CD14-positive monocyte (primary cell): ENCODE results near the gene ZNF598. TPM values are rescaled to one million over a fixed set of nuclear protein-coding genes. Genes with fewer than 3 reads are reported as not detected.

Experiments used
- DNase-seq, 3 donors: peaks; one replicate each; pipeline ENCODE4 v3.0.0-alpha.2; 2011 to 2022
- H2AFZ ChIP-seq: 2 replicates; pipeline ENCODE4 v1.6.0; 2012; ENCODE audit warnings: mild to moderate bottlenecking, low read depth, low read length, inconsistent platforms; ENCODE audit not compliant: insufficient read depth, poor library complexity, severe bottlenecking
- H3K27ac ChIP-seq, 2 donors: 1 replicate in 1 of 2; 2 replicates in 1 of 2; pipeline ENCODE4 v1.5.1; 2012 to 2013; ENCODE audit warnings: low read length in 2 of 2, control low read depth in 1 of 2, inconsistent platforms in 1 of 2, low read depth in 1 of 2, mild to moderate bottlenecking in 1 of 2
- H3K27me3 ChIP-seq, 2 donors: one replicate each; pipeline versions ENCODE4 v1.6.0 to v1.6.1; 2011 to 2013; ENCODE audit warnings: low read length in 2 of 2; ENCODE audit not compliant: control insufficient read depth in 2 of 2, insufficient read depth in 2 of 2
- H3K36me3 ChIP-seq, 2 donors: replicated peaks in 1 of 2; 1 replicate in 1 of 2; 2 replicates in 1 of 2; pipeline versions ENCODE4 v1.5.1 to v1.6.1; 2012 to 2013; ENCODE audit warnings: low read length in 2 of 2, control low read depth in 1 of 2, inconsistent platforms in 1 of 2, mild to moderate bottlenecking in 1 of 2; ENCODE audit not compliant: insufficient read depth in 2 of 2, control insufficient read depth in 1 of 2
- H3K4me1 ChIP-seq, 2 donors: 1 replicate in 1 of 2; 2 replicates in 1 of 2; pipeline versions ENCODE4 v1.5.1 to v1.6.1; 2012 to 2013; ENCODE audit warnings: low read length in 2 of 2, control low read depth in 1 of 2, inconsistent platforms in 1 of 2, mild to moderate bottlenecking in 1 of 2, moderate library complexity in 1 of 2; ENCODE audit not compliant: insufficient read depth in 2 of 2, control insufficient read depth in 1 of 2
- H3K4me2 ChIP-seq: replicated peaks from 2 replicates; pipeline ENCODE3; 2012; ENCODE audit warnings: low read length, moderate library complexity, mild to moderate bottlenecking; ENCODE audit not compliant: poor library complexity, severe bottlenecking; ENCODE audit errors: extremely low read depth
- H3K4me3 ChIP-seq, 3 experiments: fragments of 200-600 bp in 1 of 3; sonication (generic) in 1 of 3; replicated peaks in 1 of 3; 1 replicate in 2 of 3; 2 replicates in 1 of 3; pipeline ENCODE4 v1.5.1; 2011 to 2013; ENCODE audit warnings: low read length in 3 of 3, mild to moderate bottlenecking in 3 of 3, control low read depth in 2 of 3, low read depth in 2 of 3, inconsistent platforms in 1 of 3, moderate library complexity in 1 of 3
- H3K79me2 ChIP-seq: 2 replicates; pipeline ENCODE4 v1.6.0; 2012; ENCODE audit warnings: mild to moderate bottlenecking, control low read depth, inconsistent platforms, low read length, moderate library complexity; ENCODE audit not compliant: insufficient read depth
- H3K9ac ChIP-seq: 2 replicates; pipeline ENCODE4 v1.6.0; 2017; ENCODE audit warnings: low read length, mild to moderate bottlenecking; ENCODE audit not compliant: insufficient read depth, poor library complexity, severe bottlenecking
- H3K9me3 ChIP-seq, 2 donors: replicated peaks in 1 of 2; 1 replicate in 1 of 2; 2 replicates in 1 of 2; pipeline versions ENCODE4 v1.5.1 to v1.6.1; 2012 to 2013; ENCODE audit warnings: low read length in 2 of 2, control low read depth in 1 of 2; ENCODE audit not compliant: control insufficient read depth in 1 of 2, insufficient read depth in 1 of 2
- H4K20me1 ChIP-seq: 2 replicates; pipeline ENCODE4 v1.6.0; 2012; ENCODE audit warnings: mild to moderate bottlenecking, low read length, control low read depth, moderate library complexity; ENCODE audit not compliant: insufficient read depth
- H3K27ac Mint-ChIP-seq, 7 donors: one replicate each; pipeline ENCODE4 v1.8.0; 2020; ENCODE audit warnings: mild to moderate bottlenecking in 7 of 7, mixed read lengths in 7 of 7, moderate library complexity in 6 of 7, inconsistent platforms in 2 of 7
- H3K27me3 Mint-ChIP-seq, 3 donors: one replicate each; pipeline ENCODE4 v1.8.0; 2021 to 2022; ENCODE audit warnings: low read depth in 3 of 3, mild to moderate bottlenecking in 3 of 3, mixed read lengths in 3 of 3, moderate library complexity in 3 of 3, inconsistent platforms in 1 of 3
- H3K36me3 Mint-ChIP-seq, 2 donors: one replicate each; pipeline ENCODE4 v1.8.0; 2020; ENCODE audit warnings: mixed read lengths in 2 of 2, inconsistent platforms in 1 of 2, mild to moderate bottlenecking in 1 of 2
- H3K4me1 Mint-ChIP-seq: one replicate; pipeline ENCODE4 v1.8.0; 2020; ENCODE audit warnings: mild to moderate bottlenecking, mixed read lengths
- H3K4me3 Mint-ChIP-seq, 2 donors: one replicate each; pipeline ENCODE4 v1.8.0; 2020; ENCODE audit warnings: mild to moderate bottlenecking in 2 of 2, mixed read lengths in 2 of 2, moderate library complexity in 1 of 2
- H3K9me3 Mint-ChIP-seq, 7 donors: one replicate each; pipeline ENCODE4 v1.8.0; 2020 to 2022; ENCODE audit warnings: mixed read lengths in 7 of 7, mild to moderate bottlenecking in 6 of 7, moderate library complexity in 6 of 7, inconsistent platforms in 2 of 7
- CTCF ChIP-seq: fragments of 200-600 bp; IDR thresholded peaks from one replicate; pipeline ENCODE4 v1.8.0; 2022; ENCODE audit warnings: antibody characterized with exemption, mild to moderate bottlenecking
- WGBS: methylation state at CpG from one replicate; pipeline ENCODE4 v1.1.5; 2013; ENCODE audit warnings: missing lambda C conversion rate; ENCODE audit not compliant: insufficient coverage; 5-methylcytosine and 5-hydroxymethylcytosine counted together
- intact Hi-C, 2 donors: fragments of 100-400 bp; cut with micrococcal nuclease; formaldehyde crosslinking; loops; one replicate each; pipeline versions ENCODE4 v1.15.0 to v1.15.1; 2023
- polyA plus RNA-seq, 3 donors: library from polyadenylated mRNA; depleted of rRNA in 1 of 3; unstranded in 2 of 3; stranded (reverse) in 1 of 3; fragments of 300-500 nt in 2 of 3; fragments of >200 nt in 1 of 3; fragmentation: Illumina TruSeq in 2 of 3; gene quantifications; 1 replicate in 2 of 3; 2 replicates in 1 of 3; pipeline ENCODE4 v1.2.3, GENCODE V29; 2012 to 2021

Gene ZNF598
- polyA plus RNA-seq, 3 donors: 1.4 to 42.1 (median 1.5) TPM

- Histone ChIP-seq H3K4me3 (no peak overlapping the region), H3K9ac (no peak overlapping the region)
Measured at GRCh38 chr16:2037115-2037514, 27.5 kb upstream of the ZNF598 start.

GRCh38 chr16:2036200-2036966, 26.8 kb upstream of the ZNF598 start:
- intact Hi-C loops: no loop called here
- H3K27ac ChIP-seq: no peak overlapping the region
- H3K27ac Mint-ChIP-seq: no peak overlapping the region

More at GRCh38 chr16:2037115-2037514, 27.5 kb upstream of the ZNF598 start:
- no peak overlapping the region for H3K4me3 Mint-ChIP-seq
- 95% methylated on average over 10 of the region's 15 CpGs for WGBS
- H2AFZ ChIP-seq: no peak overlapping the region
- H3K36me3 Mint-ChIP-seq: no peaks in the 10 kb centered on the region
- H3K27ac Mint-ChIP-seq: no peak overlapping the region
- peaks cover 13% of the 10 kb centered on the region for H3K4me1 Mint-ChIP-seq
- no peak for TF ChIP-seq CTCF
- no peaks in the 10 kb centered on the region for H3K9me3 ChIP-seq
- no peaks in the 10 kb centered on the region for H3K79me2 ChIP-seq
- peaks cover 0 to 4% of the 10 kb centered on the region in 2 donors for H3K27me3 ChIP-seq
- no peak overlapping the region for H3K27ac ChIP-seq
- H3K4me1 ChIP-seq: peaks cover 16 to 17% of the 10 kb centered on the region in 2 donors
- intact Hi-C loops: no loop called here
- peaks cover 0 to 20% (median 9%) of the 10 kb centered on the region in 3 donors for H3K27me3 Mint-ChIP-seq
- H3K36me3 ChIP-seq: no peaks in the 10 kb centered on the region
- no peaks in the 10 kb centered on the region for H3K9me3 Mint-ChIP-seq
- no peak overlapping the region for H3K4me2 ChIP-seq
- no peaks in the 10 kb centered on the region for H4K20me1 ChIP-seq
- no peak for DNase-seq

More at GRCh38 chr16:2036200-2036966, 26.8 kb upstream of the ZNF598 start:
- H3K27me3 ChIP-seq: peaks cover 0 to 4% of the 10 kb centered on the region in 2 donors
- peaks cover 16 to 17% of the 10 kb centered on the region in 2 donors for H3K4me1 ChIP-seq
- Mint-ChIP-seq H3K36me3 (no peaks in the 10 kb centered on the region), H3K9me3 (no peaks in the 10 kb centered on the region), H3K4me1 (peaks cover 13% of the 10 kb centered on the region), H3K4me3 (no peak overlapping the region), H3K27me3 (peaks cover 0 to 25% (median 9%) of the 10 kb centered on the region in 3 donors)
- no peaks in the 10 kb centered on the region for H3K36me3 ChIP-seq
- no peak overlapping the region for H2AFZ ChIP-seq
- WGBS: 97% methylated on average over 43 of the region's 47 CpGs
- H3K9ac ChIP-seq: no peak overlapping the region
- no peak overlapping the region for H3K4me3 ChIP-seq
- DNase-seq: no peak
- H3K4me2 ChIP-seq: no peak overlapping the region
- no peak for TF ChIP-seq CTCF
- H3K9me3 ChIP-seq: no peaks in the 10 kb centered on the region
- no peaks in the 10 kb centered on the region for H3K79me2 ChIP-seq
- no peaks in the 10 kb centered on the region for H4K20me1 ChIP-seq
